GM21360 (cell line): ENCODE data around the gene METTL6.
"Not testable (repeated sequence)": the region's sequence is repeated elsewhere in the genome, so short reads cannot be mapped to it uniquely, and the experiment has no call there.

Experiments
- ATAC-seq: cut with Tn5 transposase; IDR thresholded peaks from one replicate; pipeline ENCODE4 v1.9.1; 2021; ENCODE audit warnings: mild to moderate bottlenecking, moderate library complexity; ENCODE audit not compliant: unreplicated experiment

Gene METTL6

GRCh38 chr3:15451216-15452113 is 24.1 kb upstream of the METTL6 start:
- ATAC-seq, result no peak

- ATAC-seq, result no peak
Observed at GRCh38 chr3:15450438-15451215, 23.3 kb upstream of the METTL6 start.

- ATAC-seq, result no peak
Observed at GRCh38 chr3:15449489-15450224, 22.3 kb upstream of the METTL6 start.

GRCh38 chr3:15443826-15444524 is 16.6 kb upstream of the METTL6 start:
- no peak for ATAC-seq

GRCh38 chr3:15440891-15441290 is 13.5 kb upstream of the METTL6 start:
- no peak for ATAC-seq

GRCh38 chr3:15439476-15439875 is 12.1 kb upstream of the METTL6 start:
- ATAC-seq, result no peak

- ATAC-seq, result no peak
Observed at GRCh38 chr3:15438983-15439382, 11.6 kb upstream of the METTL6 start.

GRCh38 chr3:15436246-15436645 is 8.9 kb upstream of the METTL6 start:
- no peak for ATAC-seq

GRCh38 chr3:15434756-15435155 is 7.4 kb upstream of the METTL6 start:
- no peak for ATAC-seq

GRCh38 chr3:15433531-15433930 is 6.2 kb upstream of the METTL6 start:
- no peak for ATAC-seq

GRCh38 chr3:15431256-15431837 is 4.0 kb upstream of the METTL6 start:
- ATAC-seq, result no peak

- no peak for ATAC-seq
Observed at GRCh38 chr3:15430624-15431023, 3.3 kb upstream of the METTL6 start.

GRCh38 chr3:15429080-15429479 is 1.7 kb upstream of the METTL6 start:
- no peak for ATAC-seq

GRCh38 chr3:15428539-15428938 is 1.2 kb upstream of the METTL6 start:
- ATAC-seq, result no peak

GRCh38 chr3:15427981-15428380 is 637 bp upstream of the METTL6 start:
- ATAC-seq, result no peak

- ATAC-seq, result no peak
Observed at GRCh38 chr3:15426579-15427118, 695 bp downstream of the METTL6 start.

GRCh38 chr3:15420871-15421270 is 6.5 kb downstream of the METTL6 start:
- no peak for ATAC-seq

- ATAC-seq, result not testable (repeated sequence)
Observed at GRCh38 chr3:15410966-15411365, 16.4 kb downstream of the METTL6 start.

- no peak for ATAC-seq
Observed at GRCh38 chr3:15409774-15410173, 17.6 kb downstream of the METTL6 start.

GRCh38 chr3:15409239-15409638 is 18.1 kb downstream of the METTL6 start:
- no peak for ATAC-seq
